Progenitor cell of endocrine pancreas (in vitro differentiated cells): Measurements from ENCODE around the gene NAA25. TPM values are rescaled to one million over a fixed set of nuclear protein-coding genes. Genes with fewer than 3 reads are reported as not detected.

ENCODE experiments used
- DNase-seq: peaks from one replicate; pipeline ENCODE4 v3.0.0; 2021; ENCODE audit warnings: low spot score; ENCODE audit not compliant: unreplicated experiment
- H3K27ac Mint-ChIP-seq: 2 replicates; pipeline ENCODE4 v1.8.0; 2021; ENCODE audit warnings: mild to moderate bottlenecking, moderate library complexity, mixed read lengths
- H3K27me3 Mint-ChIP-seq: 2 replicates; pipeline ENCODE4 v1.8.0; 2021; ENCODE audit warnings: mixed read lengths
- H3K36me3 Mint-ChIP-seq: 2 replicates; pipeline ENCODE4 v1.8.0; 2022; ENCODE audit warnings: mixed read lengths; ENCODE audit not compliant: insufficient read depth
- H3K4me1 Mint-ChIP-seq: 2 replicates; pipeline ENCODE4 v1.8.0; 2021; ENCODE audit warnings: low read depth, mixed read lengths
- H3K4me3 Mint-ChIP-seq: 2 replicates; pipeline ENCODE4 v1.8.0; 2021; ENCODE audit warnings: low read depth, mild to moderate bottlenecking, moderate library complexity, mixed read lengths
- H3K9me3 Mint-ChIP-seq: 2 replicates; pipeline ENCODE4 v1.8.0; 2021; ENCODE audit warnings: low read depth, mixed read lengths
- CTCF ChIP-seq: fragments of 200-600 bp; sonication (generic); IDR thresholded peaks from one replicate; pipeline ENCODE4 v1.5.0; 2021; ENCODE audit warnings: antibody characterized with exemption, mild to moderate bottlenecking; ENCODE audit not compliant: unreplicated experiment
- total RNA-seq: library from RNA; stranded (reverse); gene quantifications from 2 replicates; pipeline ENCODE4 v1.2.1, GENCODE V29; 2021

Gene NAA25
- total RNA-seq, 1 donor from 2014 or later = 34.5 TPM

- Mint-ChIP-seq H3K9me3 (no peaks in the 10 kb centered on the region), H3K4me1 (no peaks in the 10 kb centered on the region), H3K27ac (no peak overlapping the region), H3K4me3 (no peak overlapping the region), H3K27me3 (no peaks in the 10 kb centered on the region), H3K36me3 (peaks cover 17% of the 10 kb centered on the region)
- no peak for TF ChIP-seq CTCF
- no peak for DNase-seq
Measured at GRCh38 chr12:112023759-112024396, 84.7 kb downstream of the NAA25 start.

- H3K36me3 Mint-ChIP-seq = peaks cover 23% of the 10 kb centered on the region
- no peaks in the 10 kb centered on the region for H3K9me3 Mint-ChIP-seq
- peak overlapping the region; percentile 45 for H3K27ac Mint-ChIP-seq
- H3K4me1 Mint-ChIP-seq = no peaks in the 10 kb centered on the region
- no peak for DNase-seq
- TF ChIP-seq CTCF = no peak
- no peaks in the 10 kb centered on the region for H3K27me3 Mint-ChIP-seq
- H3K4me3 Mint-ChIP-seq = no peak overlapping the region
Measured at GRCh38 chr12:112022241-112023016, 86.2 kb downstream of the NAA25 start.

- Mint-ChIP-seq H3K27ac (no peak overlapping the region), H3K27me3 (no peaks in the 10 kb centered on the region), H3K4me1 (no peaks in the 10 kb centered on the region), H3K9me3 (peaks cover 3% of the 10 kb centered on the region), H3K4me3 (no peak overlapping the region), H3K36me3 (peaks cover 29% of the 10 kb centered on the region)
- no peak for DNase-seq
- TF ChIP-seq CTCF = no peak
Measured at GRCh38 chr12:112020947-112021457, 87.6 kb downstream of the NAA25 start.

- no peak for DNase-seq
- Mint-ChIP-seq H3K27me3 (no peaks in the 10 kb centered on the region), H3K4me3 (no peak overlapping the region), H3K4me1 (peaks cover 5% of the 10 kb centered on the region), H3K36me3 (peaks cover 34% of the 10 kb centered on the region), H3K27ac (no peak overlapping the region), H3K9me3 (peaks cover 7% of the 10 kb centered on the region)
- no peak for TF ChIP-seq CTCF
Measured at GRCh38 chr12:112018571-112019237, 89.9 kb downstream of the NAA25 start.

- no peak for DNase-seq
Measured at GRCh38 chr12:112017041-112017440, 91.5 kb downstream of the NAA25 start.

More at GRCh38 chr12:112017041-112017440, 91.5 kb downstream of the NAA25 start:
- TF ChIP-seq CTCF = no peak
- Mint-ChIP-seq H3K4me1 (peaks cover 11% of the 10 kb centered on the region), H3K27me3 (no peaks in the 10 kb centered on the region), H3K4me3 (no peak overlapping the region), H3K36me3 (peaks cover 27% of the 10 kb centered on the region), H3K9me3 (peaks cover 7% of the 10 kb centered on the region), H3K27ac (no peak overlapping the region)
